ENCODE data around the gene COLEC11. TPM values are rescaled to one million over a fixed set of nuclear protein-coding genes. Genes with fewer than 3 reads are reported as not detected.

The COLEC11 gene
- polyA plus RNA-seq, 1 donor (not counting 4 experiments of a cell fraction or from before 2014, with no cell fraction given), result not detected

DNA sequence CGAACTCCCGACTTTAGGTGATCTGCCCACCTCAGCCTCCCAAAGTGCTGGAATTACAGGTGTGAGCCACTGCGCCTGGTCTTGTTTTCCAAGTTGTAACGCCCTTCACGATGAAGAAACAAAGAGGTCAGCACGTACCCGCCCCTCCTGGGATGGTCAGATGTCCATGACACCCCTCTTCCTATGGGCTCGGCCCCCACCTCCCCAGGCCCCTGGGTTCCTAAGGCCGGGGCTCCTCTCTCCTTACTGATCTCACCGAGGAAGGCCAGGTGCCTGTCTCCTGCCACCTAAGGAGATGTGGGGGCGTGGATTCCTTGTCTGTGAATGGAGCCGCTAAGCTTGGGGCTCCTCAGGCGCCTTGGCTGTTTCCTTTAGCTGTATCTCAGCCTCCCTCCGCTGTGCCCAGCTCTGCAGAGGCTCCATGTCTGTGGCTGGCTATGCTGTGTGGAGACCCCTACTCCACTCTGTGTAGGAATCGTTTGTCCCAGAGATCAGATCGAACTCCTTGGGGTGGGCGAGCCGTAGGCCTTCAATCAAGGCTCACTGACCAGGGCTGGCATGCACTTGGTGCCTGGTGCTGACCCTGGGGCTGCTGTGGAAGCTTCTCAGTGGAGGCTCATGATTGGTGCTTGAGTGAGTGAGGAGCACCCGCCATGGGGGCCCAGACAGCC lies 8.8 kb downstream of the COLEC11 start:
- DNase-seq (ENCODE audit: low read depth, low spot score), result no peak

DNA sequence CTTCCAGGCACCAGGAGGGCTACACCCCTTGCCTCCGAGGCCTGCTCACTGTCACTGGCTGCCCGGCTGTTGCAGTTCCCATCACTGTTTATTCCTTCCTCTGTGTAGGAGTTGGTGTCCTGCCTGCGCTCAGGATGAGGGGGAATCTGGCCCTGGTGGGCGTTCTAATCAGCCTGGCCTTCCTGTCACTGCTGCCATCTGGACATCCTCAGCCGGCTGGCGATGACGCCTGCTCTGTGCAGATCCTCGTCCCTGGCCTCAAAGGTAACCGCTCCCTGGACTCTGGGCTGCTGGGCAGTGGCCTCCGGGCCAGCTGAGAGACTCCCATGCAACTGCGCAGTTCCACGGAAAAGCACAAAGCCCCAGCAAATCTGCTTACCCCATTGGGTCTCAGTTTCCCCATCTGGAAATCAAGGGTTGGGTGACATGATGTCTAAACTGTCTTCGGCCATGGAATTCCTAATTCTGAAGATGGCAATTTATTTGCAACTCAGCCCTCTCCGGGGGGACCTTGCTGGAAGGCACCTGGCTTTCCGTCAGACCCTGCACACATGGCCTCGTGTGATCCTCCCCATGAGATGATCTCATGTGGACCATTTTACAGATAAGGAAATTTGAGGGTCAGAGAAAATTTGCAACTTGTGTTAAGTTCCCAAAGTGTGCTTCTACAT lies 9.4 kb downstream of the COLEC11 start:
- Histone ChIP-seq H3K79me2 (ENCODE audit: control insufficient read depth, insufficient read depth, low read length) (no peaks in the 10 kb centered on the region), H2AFZ (ENCODE audit: control insufficient read depth, low read length) (no peak overlapping the region), H3K36me3 (ENCODE audit: control insufficient read depth in 2 of 2, extremely low read depth in 1 of 2, insufficient read depth in 2 of 2, low read length in 2 of 2) (no peaks in the 10 kb centered on the region), H3K4me1 (ENCODE audit: control insufficient read depth, extremely low read depth, insufficient read depth, low read length) (no peaks in the 10 kb centered on the region), H3K9me1 (ENCODE audit: control insufficient read depth, extremely low read depth, insufficient read depth, low read length) (no peaks in the 10 kb centered on the region), H3K27me3 (ENCODE audit: control insufficient read depth, extremely low read depth, insufficient read depth, low read length) (no peaks in the 10 kb centered on the region), H3K4me2 (ENCODE audit: control insufficient read depth, extremely low read depth, insufficient read depth, low read depth, low read length) (no peak overlapping the region), H3K9me3 (ENCODE audit: control insufficient read depth, low read depth, low read length) (no peaks in the 10 kb centered on the region), H4K20me1 (ENCODE audit: control insufficient read depth, extremely low read depth, insufficient read depth, low read length) (no peaks in the 10 kb centered on the region), H3K9ac (ENCODE audit: control insufficient read depth, extremely low read depth, insufficient read depth, low read length) (no peak overlapping the region), H3K4me3 (ENCODE audit: control insufficient read depth in 2 of 3, extremely low read depth in 1 of 3, insufficient read depth in 2 of 3, low read depth in 1 of 3, low read length in 3 of 3) (no peak overlapping the region), H3K27ac (ENCODE audit: control insufficient read depth, insufficient read depth, low read length) (no peak overlapping the region)
- dilution Hi-C loops (cut with MboI; ENCODE audit: extremely low pct_ligation_motif_present, low sequenced_read_pairs), result no loop called here
- no peak for DNase-seq (ENCODE audit: low read depth, low spot score)
- TF ChIP-seq, protein P1, sequence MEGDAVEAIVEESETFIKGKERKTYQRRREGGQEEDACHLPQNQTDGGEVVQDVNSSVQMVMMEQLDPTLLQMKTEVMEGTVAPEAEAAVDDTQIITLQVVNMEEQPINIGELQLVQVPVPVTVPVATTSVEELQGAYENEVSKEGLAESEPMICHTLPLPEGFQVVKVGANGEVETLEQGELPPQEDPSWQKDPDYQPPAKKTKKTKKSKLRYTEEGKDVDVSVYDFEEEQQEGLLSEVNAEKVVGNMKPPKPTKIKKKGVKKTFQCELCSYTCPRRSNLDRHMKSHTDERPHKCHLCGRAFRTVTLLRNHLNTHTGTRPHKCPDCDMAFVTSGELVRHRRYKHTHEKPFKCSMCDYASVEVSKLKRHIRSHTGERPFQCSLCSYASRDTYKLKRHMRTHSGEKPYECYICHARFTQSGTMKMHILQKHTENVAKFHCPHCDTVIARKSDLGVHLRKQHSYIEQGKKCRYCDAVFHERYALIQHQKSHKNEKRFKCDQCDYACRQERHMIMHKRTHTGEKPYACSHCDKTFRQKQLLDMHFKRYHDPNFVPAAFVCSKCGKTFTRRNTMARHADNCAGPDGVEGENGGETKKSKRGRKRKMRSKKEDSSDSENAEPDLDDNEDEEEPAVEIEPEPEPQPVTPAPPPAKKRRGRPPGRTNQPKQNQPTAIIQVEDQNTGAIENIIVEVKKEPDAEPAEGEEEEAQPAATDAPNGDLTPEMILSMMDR (optimal IDR thresholded peaks at IDR 0.05 in 1 of 3, IDR thresholded peaks at IDR 0.05 in 1 of 3, conservative IDR thresholded peaks at IDR 0.05 in 1 of 3; ENCODE audit: extremely low read depth in 1 of 3, insufficient read depth in 2 of 3, low read length in 3 of 3), result no peak
- no peak for TF ChIP-seq EZH2 (IDR thresholded peaks at IDR 0.05; ENCODE audit: low read length)
- no peak for FAIRE-seq

More for the DNA sequence above, 8.8 kb downstream of the COLEC11 start:
- no peaks in the 10 kb centered on the region for H4K20me1 ChIP-seq (ENCODE audit: control insufficient read depth, extremely low read depth, insufficient read depth, low read length)
- H3K36me3 ChIP-seq (ENCODE audit: control insufficient read depth in 2 of 2, extremely low read depth in 1 of 2, insufficient read depth in 2 of 2, low read length in 2 of 2), result no peaks in the 10 kb centered on the region
- no peak overlapping the region for H3K9ac ChIP-seq (ENCODE audit: control insufficient read depth, extremely low read depth, insufficient read depth, low read length)
- no peaks in the 10 kb centered on the region for H3K4me1 ChIP-seq (ENCODE audit: control insufficient read depth, extremely low read depth, insufficient read depth, low read length)
- H3K27me3 ChIP-seq (ENCODE audit: control insufficient read depth, extremely low read depth, insufficient read depth, low read length), result no peaks in the 10 kb centered on the region
- H3K4me2 ChIP-seq (ENCODE audit: control insufficient read depth, extremely low read depth, insufficient read depth, low read depth, low read length), result no peak overlapping the region
- no peak overlapping the region for H2AFZ ChIP-seq (ENCODE audit: control insufficient read depth, low read length)
- TF ChIP-seq, protein P1 (optimal IDR thresholded peaks at IDR 0.05 in 1 of 3, IDR thresholded peaks at IDR 0.05 in 1 of 3, conservative IDR thresholded peaks at IDR 0.05 in 1 of 3; ENCODE audit: extremely low read depth in 1 of 3, insufficient read depth in 2 of 3, low read length in 3 of 3), result no peak
- no peak for TF ChIP-seq EZH2 (IDR thresholded peaks at IDR 0.05; ENCODE audit: low read length)
- no peaks in the 10 kb centered on the region for H3K79me2 ChIP-seq (ENCODE audit: control insufficient read depth, insufficient read depth, low read length)
- H3K4me3 ChIP-seq (ENCODE audit: control insufficient read depth in 2 of 3, extremely low read depth in 1 of 3, insufficient read depth in 2 of 3, low read depth in 1 of 3, low read length in 3 of 3), result no peak overlapping the region
- H3K9me1 ChIP-seq (ENCODE audit: control insufficient read depth, extremely low read depth, insufficient read depth, low read length), result no peaks in the 10 kb centered on the region
- FAIRE-seq, result no peak
- H3K27ac ChIP-seq (ENCODE audit: control insufficient read depth, insufficient read depth, low read length), result no peak overlapping the region
- no peaks in the 10 kb centered on the region for H3K9me3 ChIP-seq (ENCODE audit: control insufficient read depth, low read depth, low read length)
- dilution Hi-C loops (cut with MboI; ENCODE audit: extremely low pct_ligation_motif_present, low sequenced_read_pairs), result no loop called here

All from keratinocyte (primary cell).